GM12874 (cell line): ENCODE results near the gene KAT7.

Experiments
- TF ChIP-seq, protein P1 (sequence below): IDR thresholded peaks from 2 replicates; pipeline ENCODE4 v1.5.1; 2011; ENCODE audit warnings: low read depth, mild to moderate bottlenecking, control low read depth, low read length, moderate library complexity; ENCODE audit not compliant: insufficient read depth

KAT7 gene

DNA sequence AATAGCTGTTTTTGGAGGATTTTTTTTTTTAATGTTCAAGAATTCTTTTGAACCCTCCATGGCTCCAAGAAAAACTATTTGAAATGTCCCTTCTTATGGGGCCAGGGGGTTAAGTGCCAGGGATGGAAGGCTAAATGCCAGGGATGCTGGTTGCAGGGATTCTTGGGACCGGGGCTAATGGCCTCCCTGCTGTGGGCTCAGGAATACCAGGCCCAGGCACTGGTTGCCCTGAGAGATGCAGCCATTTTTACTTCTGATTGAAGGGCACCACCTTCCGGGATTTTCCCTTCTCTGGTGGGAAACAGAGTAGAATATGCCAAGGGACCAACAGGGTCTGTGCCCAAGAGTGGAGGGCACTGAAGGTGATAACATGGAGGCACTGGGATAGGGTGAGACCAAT lies 10.9 kb upstream of the KAT7 start:
- TF ChIP-seq, protein P1, sequence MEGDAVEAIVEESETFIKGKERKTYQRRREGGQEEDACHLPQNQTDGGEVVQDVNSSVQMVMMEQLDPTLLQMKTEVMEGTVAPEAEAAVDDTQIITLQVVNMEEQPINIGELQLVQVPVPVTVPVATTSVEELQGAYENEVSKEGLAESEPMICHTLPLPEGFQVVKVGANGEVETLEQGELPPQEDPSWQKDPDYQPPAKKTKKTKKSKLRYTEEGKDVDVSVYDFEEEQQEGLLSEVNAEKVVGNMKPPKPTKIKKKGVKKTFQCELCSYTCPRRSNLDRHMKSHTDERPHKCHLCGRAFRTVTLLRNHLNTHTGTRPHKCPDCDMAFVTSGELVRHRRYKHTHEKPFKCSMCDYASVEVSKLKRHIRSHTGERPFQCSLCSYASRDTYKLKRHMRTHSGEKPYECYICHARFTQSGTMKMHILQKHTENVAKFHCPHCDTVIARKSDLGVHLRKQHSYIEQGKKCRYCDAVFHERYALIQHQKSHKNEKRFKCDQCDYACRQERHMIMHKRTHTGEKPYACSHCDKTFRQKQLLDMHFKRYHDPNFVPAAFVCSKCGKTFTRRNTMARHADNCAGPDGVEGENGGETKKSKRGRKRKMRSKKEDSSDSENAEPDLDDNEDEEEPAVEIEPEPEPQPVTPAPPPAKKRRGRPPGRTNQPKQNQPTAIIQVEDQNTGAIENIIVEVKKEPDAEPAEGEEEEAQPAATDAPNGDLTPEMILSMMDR: no peak

DNA sequence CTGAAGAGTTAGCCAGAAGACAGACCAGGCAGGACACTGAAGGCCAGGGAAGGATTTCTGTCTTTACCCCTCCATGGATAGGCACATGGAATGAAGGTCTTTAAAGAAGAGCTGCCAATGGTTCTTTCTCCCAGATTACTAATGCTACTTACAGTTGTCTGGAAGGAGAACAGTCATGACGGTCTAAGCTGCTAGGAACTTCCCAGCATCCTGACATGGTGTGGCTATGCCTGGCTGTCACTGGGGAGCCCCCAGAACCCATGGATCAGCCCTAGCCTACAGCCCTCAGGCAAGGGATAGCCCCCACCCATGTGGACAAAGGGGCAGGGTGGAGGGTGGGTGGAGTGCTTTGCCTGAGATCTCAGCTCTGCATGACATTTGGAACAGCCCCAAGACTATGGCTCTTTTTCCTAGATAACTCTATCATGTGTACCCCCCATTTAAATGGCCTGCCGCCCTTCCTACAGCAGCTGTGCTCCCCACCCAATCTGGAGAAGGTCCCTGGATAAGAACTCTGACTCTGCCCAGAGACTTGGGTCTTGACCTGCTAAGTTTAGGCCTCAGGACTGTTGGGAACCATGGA lies 9.2 kb upstream of the KAT7 start:
- TF ChIP-seq, protein P1: no peak

DNA sequence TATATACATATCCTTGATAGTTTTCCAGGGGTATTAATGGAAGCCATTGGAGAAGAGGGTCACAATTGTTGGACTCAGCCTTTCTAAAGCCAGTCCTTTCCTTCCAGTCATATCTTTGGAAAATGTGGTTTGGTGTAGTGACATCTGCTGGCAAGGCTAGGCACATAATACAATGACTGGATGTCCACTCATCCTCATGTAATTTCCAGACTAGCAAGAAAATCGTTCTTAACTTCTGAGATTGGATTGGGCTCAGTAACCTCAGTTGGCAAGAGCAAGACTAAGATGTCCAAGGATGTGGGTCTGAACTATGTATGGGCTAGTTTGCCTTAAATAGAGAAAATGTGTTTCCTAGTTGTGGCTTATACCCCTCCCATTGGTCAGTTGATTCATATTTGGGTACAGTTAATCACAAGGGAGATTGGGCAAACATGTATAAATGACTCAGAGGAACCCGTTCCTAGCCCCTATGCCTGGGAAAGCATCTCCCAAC lies 8.7 kb upstream of the KAT7 start:
- TF ChIP-seq, protein P1: peak; percentile 42

DNA sequence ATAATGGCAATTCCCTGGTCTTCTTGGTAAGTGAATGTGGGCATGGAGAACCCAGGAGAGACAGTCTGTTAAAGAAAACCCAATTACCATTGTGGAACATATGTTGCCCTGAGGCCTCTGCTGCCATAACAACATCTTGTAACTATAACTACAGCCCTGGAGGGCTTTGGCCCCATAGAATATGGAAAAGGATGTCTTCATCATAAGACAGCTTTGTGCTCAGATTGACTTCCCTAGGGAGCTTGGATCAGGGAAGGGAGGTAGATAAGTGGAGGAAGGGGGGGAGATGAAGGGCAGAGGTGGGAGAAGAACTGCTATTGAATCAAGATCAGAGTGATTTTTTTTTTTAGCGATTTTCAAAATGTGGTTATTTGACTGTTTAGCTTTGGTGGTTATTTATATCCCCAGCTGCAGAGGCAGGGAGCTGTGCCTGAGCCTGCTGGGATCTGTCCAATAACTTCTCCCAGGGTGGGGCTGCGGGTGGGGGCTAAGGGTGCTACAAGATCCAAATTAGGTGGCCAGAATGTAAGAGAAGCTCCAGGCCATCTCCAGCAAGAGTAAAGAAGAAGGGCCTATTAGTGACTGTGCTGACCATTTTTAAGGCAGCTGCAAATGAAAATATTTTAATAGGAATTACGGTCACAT lies 5.3 kb upstream of the KAT7 start:
- TF ChIP-seq, protein P1: no peak

DNA sequence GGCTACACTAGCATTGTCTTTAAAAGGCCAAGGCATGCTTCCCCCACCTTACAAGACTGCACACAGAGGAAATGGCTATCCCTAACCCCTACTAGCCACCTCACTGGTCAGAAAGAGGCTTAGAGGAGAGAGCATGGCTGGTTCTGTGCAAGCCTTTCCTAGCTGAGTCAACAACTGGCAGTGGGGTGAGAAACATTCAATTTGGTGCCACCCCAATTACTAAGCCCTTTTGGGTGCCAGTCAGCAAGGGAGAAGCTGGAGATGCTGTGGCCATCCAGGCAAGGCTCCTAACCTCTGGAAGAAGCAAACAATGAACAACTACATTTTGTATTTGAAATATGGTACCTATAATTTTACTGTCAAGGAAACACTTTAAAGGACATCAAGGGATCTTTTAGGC lies 4.7 kb upstream of the KAT7 start:
- TF ChIP-seq, protein P1: no peak

DNA sequence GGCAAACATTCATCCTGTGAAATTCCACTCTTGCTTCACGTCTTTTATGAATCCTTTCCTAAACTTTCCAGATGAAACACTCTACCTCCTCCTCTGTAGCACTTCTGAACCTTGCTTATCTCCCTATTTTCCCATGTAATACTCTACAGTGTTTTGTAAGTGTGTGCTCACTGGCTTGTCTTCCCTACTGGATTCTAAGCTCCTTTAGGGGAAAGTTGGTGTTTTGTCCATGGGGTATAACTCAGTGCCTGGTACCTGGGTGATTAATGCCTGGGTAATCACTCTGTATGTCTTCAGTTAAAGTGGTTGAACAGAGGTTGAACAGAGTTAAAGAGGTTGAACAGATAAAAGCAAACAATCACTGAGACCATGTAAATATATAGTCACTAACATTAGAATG lies 3.8 kb upstream of the KAT7 start:
- TF ChIP-seq, protein P1: no peak

DNA sequence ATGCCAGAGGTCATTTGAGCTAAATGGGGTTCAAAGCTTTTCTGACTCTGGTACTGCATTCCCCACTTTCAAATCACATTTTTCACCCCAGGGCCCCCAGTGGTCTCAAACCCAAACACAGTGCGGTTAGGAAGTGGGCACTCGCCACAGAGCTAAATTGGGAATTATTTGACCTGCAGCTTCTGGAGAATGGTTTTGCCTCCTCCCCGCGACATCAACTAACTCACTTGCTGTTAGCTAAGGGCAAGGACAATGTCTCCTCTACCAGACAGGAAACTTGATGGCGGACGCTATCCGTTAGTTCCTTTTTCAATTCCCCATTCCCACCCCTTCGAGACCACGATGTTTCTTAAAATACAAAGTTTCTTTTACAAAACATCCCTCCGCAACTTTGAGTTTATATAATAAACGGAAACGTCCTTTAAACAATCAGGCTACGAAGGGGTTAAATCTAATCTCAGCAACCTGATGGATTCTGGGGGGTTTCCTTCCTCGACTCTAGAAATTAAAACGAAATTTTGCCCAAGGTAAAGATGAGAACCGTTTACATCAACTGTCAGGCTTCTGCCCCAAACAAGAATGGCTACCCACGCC lies 500 bp upstream of the KAT7 start:
- TF ChIP-seq, protein P1: no peak
